Right lobe of liver (tissue), 6 donors: Measurements from ENCODE around the gene RAP1GAP. TPM values are rescaled to one million over a fixed set of nuclear protein-coding genes. Genes with fewer than 3 reads are reported as not detected.
A peak's percentile ranks its signal among the peaks of the same experiment; 100 is the strongest.

Source experiments
- ATAC-seq, 4 donors: fragments of 200-7000 bp; cut with Tn5 transposase; one replicate each; pipeline ENCODE4 v1.9.1; 2020; ENCODE audit warnings: mild to moderate bottlenecking in 4 of 4, moderate library complexity in 4 of 4
- DNase-seq, 3 donors: peaks; one replicate each; pipeline ENCODE4 v3.0.0-alpha.2; 2020
- H3K27ac ChIP-seq, 3 donors: fragments of 200-600 bp; one replicate each; pipeline ENCODE4 v1.8.0; 2022
- H3K27me3 ChIP-seq, 2 donors: fragments of 200-600 bp; one replicate each; pipeline ENCODE4 v1.8.0; 2022
- H3K36me3 ChIP-seq, 4 donors: fragments of 200-600 bp; sonication (generic) in 1 of 4; one replicate each; pipeline versions ENCODE4 v1.5.1 to v1.8.0; 2017 to 2022; ENCODE audit warnings: control low read depth in 1 of 4
- H3K4me1 ChIP-seq, 4 donors: fragments of 200-600 bp; sonication (generic) in 1 of 4; one replicate each; pipeline versions ENCODE4 v1.5.1 to v1.8.0; 2017 to 2022; ENCODE audit warnings: control low read depth in 1 of 4
- H3K4me3 ChIP-seq, 3 donors: fragments of 200-600 bp; one replicate each; pipeline ENCODE4 v1.8.0; 2022
- H3K9me3 ChIP-seq, 4 donors: fragments of 200-600 bp; sonication (generic) in 1 of 4; one replicate each; pipeline versions ENCODE4 v1.5.1 to v1.8.0; 2017 to 2022; ENCODE audit warnings: control low read depth in 1 of 4
- CTCF ChIP-seq, 4 donors: fragments of 200-600 bp in 3 of 4; fragments of 450-650 bp in 1 of 4; IDR thresholded peaks; one replicate each; pipeline versions ENCODE4 v1.5.1 to v1.8.0; 2016 to 2022; ENCODE audit warnings: antibody characterized with exemption in 4 of 4, mild to moderate bottlenecking in 2 of 4
- POLR2A ChIP-seq: fragments of 450-650 bp; IDR thresholded peaks from one replicate; pipeline ENCODE4 v1.6.1; 2017; ENCODE audit warnings: antibody characterized with exemption, mild to moderate bottlenecking
- WGBS: methylation state at CpG from one replicate; pipeline ENCODE4 v1.1.6; 2018; ENCODE audit warnings: low coverage, low lambda C conversion rate; ENCODE audit not compliant: insufficient coverage; ENCODE audit errors: missing lambda C conversion rate; 5-methylcytosine and 5-hydroxymethylcytosine counted together
- intact Hi-C, 2 donors: fragments of 100-400 bp; cut with DNase I; formaldehyde crosslinking; loops; one replicate each; pipeline versions ENCODE4 v1.11.2 to v1.14.1; 2022
- total RNA-seq, 6 experiments: library from RNA; depleted of rRNA in 2 of 6; stranded (reverse); fragments of >200 nt in 2 of 6; fragmentation: NEBNext Ultra II Directional in 3 of 6; extraction: Animal tissue kit (Norgen Biotek cat#: 25700) in 3 of 6; gene quantifications; one replicate each; pipeline versions ENCODE4 v1.1.0 to v1.2.4, GENCODE V29; 2016 to 2023
- donor health status: DM: no; HTN: yes; CAD: no.
- donor health status: DM: no; HTN: no; CAD: no.
- donor health status: DM: no; HTN: no; CAD: no.
- donor health status: DM: no; HTN: yes; CAD: no.
- donor health status: DM: no; HTN: yes; CAD: no.

RAP1GAP gene
- total RNA-seq, 6 experiments from 2014 or later: 8.0 to 38.1 (median 22.2) TPM

DNA sequence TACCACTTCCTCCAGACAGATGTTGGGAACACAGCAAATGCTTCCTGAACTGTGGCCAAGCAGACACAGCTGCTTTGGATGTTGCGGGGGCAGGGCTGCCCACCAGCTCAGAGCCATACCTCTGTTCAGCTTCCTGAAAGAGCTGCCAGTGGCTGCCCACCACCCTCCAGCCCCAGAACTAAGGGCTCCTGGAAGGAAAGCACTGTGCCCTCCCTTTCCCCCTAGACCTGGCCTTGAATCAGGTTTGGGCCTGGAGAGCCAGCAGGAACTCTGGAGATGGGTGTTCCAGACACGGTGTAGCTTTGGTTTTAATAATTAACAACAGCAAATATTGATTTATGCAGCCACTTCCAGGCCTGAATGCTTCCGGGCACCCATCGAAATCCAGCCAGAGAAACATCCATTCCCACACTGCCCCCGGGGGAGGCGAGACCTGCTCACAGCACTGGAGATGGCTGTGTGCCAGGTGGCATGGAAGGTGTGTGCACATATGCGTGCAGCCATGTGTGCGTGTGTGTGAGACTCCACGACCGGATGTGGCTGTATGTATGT lies 45.7 kb downstream of the RAP1GAP start:
- peak; percentile 67 to 78 (median 72) for ATAC-seq
- no peak for TF ChIP-seq CTCF (IDR thresholded peaks at IDR 0.05)
- peak; percentile 76 for TF ChIP-seq POLR2A
- H3K36me3 ChIP-seq: no peaks in the 10 kb centered on the region
- peaks cover 0 to 55% (median 23%) of the 10 kb centered on the region in 4 donors for H3K4me1 ChIP-seq
- H3K27ac ChIP-seq: peak overlapping the region; percentile 65 to 90 (median 73)
- no peaks in the 10 kb centered on the region for H3K9me3 ChIP-seq
- intact Hi-C loops: no loop called here
- H3K4me3 ChIP-seq: peak overlapping the region in 2 of 3 donors; percentile 4 to 23
- peak; percentile 90 to 92 (median 92) for DNase-seq
- WGBS: 20% methylated on average over 2 of the region's 10 CpGs
- no peaks in the 10 kb centered on the region for H3K27me3 ChIP-seq

DNA sequence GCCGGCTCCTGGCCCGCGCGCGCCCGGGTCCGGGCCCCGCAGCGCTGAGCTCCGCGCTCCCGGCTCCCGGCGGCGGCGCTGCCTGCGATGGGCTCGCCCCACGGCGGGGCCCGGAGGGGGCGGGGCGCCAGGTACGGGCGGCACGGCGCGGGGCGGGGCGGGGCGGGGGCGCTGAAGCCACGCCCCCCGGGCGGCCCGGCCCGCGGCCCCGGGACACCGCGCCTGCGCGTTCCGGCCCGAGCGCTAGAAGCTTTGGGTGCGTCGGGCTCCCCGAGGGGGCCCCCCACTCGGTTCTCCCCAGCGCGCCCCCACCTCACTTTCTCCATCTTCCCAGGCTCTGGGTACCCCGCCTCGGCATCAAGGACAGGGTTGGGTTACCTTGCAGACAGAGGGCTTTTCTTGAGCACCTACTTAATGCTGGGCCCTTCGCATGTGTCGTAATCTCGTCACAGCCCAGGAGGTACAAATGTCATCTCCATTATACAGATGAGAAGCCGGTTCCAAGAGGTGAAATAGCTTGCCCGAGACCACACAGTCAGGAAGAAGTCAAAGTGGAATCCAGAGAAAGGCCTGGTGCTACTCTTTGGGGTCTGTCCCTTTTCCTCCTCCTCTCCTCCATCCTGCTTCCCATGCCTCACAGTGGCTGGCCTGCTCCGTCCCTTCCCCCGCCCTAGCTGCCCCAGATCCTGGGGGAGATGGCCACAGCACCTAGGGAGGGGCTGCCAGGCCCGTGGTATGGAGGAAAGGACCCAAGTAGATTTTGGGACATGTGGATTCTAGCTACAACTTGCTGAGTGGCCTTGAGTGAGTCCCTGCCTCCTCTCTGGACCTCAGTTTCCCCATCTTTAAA lies 46.5 kb downstream of the RAP1GAP start:
- Histone ChIP-seq H3K27ac (peak overlapping the region; percentile 65 to 90 (median 73)), H3K9me3 (no peaks in the 10 kb centered on the region), H3K36me3 (no peaks in the 10 kb centered on the region), H3K27me3 (no peaks in the 10 kb centered on the region), H3K4me1 (peaks cover 0 to 55% (median 23%) of the 10 kb centered on the region in 4 donors), H3K4me3 (peak overlapping the region in 2 of 3 donors; percentile 16 to 56)
- DNase-seq (peak; percentile 72 to 74 (median 73)), ATAC-seq (peak; percentile 44 to 63 (median 58))
- intact Hi-C loops: no loop called here
- peak; percentile 41 for TF ChIP-seq POLR2A
- no peak for TF ChIP-seq CTCF (IDR thresholded peaks at IDR 0.05)
- 20% methylated on average over 1 of the region's 62 CpGs for WGBS

DNA sequence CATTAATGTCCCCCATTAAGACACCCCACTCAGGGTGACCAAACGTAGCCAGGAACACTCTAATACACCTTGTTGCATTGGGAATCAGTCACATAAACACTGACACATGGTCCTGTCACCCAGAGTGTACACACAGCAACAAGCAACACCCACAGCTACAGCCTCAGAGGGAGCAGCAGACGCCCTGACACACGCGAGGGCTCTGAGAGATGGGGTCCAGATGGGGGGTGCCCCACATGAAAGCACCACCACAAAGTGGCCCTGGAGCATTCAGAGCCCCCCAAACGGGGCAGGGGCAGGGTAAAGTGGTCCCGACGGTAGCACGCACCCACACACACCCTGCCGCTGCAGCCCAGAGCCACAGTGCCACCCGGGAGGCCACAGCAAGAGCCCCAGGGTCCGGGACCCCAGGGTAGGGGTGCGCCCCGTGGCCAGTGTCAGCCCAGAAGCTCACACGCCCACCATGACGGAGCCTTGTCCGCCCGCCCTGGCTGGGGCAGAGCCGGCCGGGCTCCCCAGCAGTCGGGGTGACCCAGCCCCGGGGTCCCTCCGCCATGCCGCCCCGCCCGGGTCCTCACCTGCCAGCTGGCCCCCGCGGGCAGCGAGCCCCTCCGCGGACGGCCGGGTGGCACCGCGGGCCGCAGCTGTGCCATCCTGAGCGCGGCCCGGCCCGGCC lies 47.3 kb downstream of the RAP1GAP start:
- DNase-seq (no peak), ATAC-seq (no peak)
- H3K27me3 ChIP-seq: no peaks in the 10 kb centered on the region
- no peak for TF ChIP-seq CTCF (IDR thresholded peaks at IDR 0.05)
- TF ChIP-seq POLR2A: no peak
- H3K4me3 ChIP-seq: peak overlapping the region; percentile 56 to 63 (median 57)
- no peaks in the 10 kb centered on the region for H3K9me3 ChIP-seq
- peak overlapping the region in 1 of 3 donors; percentile 37 for H3K27ac ChIP-seq
- intact Hi-C loops: no loop called here
- peaks cover 0 to 55% (median 23%) of the 10 kb centered on the region in 4 donors for H3K4me1 ChIP-seq
- H3K36me3 ChIP-seq: no peaks in the 10 kb centered on the region
- 0% methylated on average over 2 of the region's 39 CpGs for WGBS

- Histone ChIP-seq H3K9me3 (no peaks in the 10 kb centered on the region), H3K4me1 (peaks cover 0 to 62% (median 23%) of the 10 kb centered on the region in 4 donors), H3K27ac (no peak overlapping the region), H3K36me3 (no peaks in the 10 kb centered on the region), H3K4me3 (peak overlapping the region in 2 of 3 donors; percentile 57 to 63), H3K27me3 (no peaks in the 10 kb centered on the region)
- DNase-seq (no peak), ATAC-seq (no peak)
- intact Hi-C loops: no loop called here
- 30% methylated on average over 2 of the region's 7 CpGs for WGBS
- TF ChIP-seq CTCF (IDR thresholded peaks at IDR 0.05) (no peak), POLR2A (no peak)
Measured at GRCh38 chr1:21621051-21621450, 48.1 kb downstream of the RAP1GAP start.
